Lower leg skin (tissue), 4 donors: ENCODE data around the gene HES1. TPM values are rescaled to one million over a fixed set of nuclear protein-coding genes. Genes with fewer than 3 reads are reported as not detected.
"Not testable (repeated sequence)": the region's sequence is repeated elsewhere in the genome, so short reads cannot be mapped to it uniquely, and the experiment has no call there.

Experiments used
- DNase-seq, 2 donors: peaks; one replicate each; pipeline ENCODE4 v3.0.0-alpha.2; 2019; ENCODE audit warnings: low spot score in 2 of 2
- H3K4me3 ChIP-seq: fragments of 200-600 bp; sonication (generic); 2 replicates; pipeline ENCODE4 v1.5.1; 2017; ENCODE audit warnings: mild to moderate bottlenecking, low read depth; ENCODE audit not compliant: poor library complexity, severe bottlenecking
- POLR2A ChIP-seq, 2 donors: fragments of 450-650 bp; IDR thresholded peaks; one replicate each; pipeline ENCODE4 v1.6.1; 2016 to 2017; ENCODE audit warnings: antibody characterized with exemption in 2 of 2, mild to moderate bottlenecking in 1 of 2, moderate library complexity in 1 of 2
- WGBS, 2 donors: methylation state at CpG; one replicate each; pipeline ENCODE4 v1.1.5; 2018; 5-methylcytosine and 5-hydroxymethylcytosine counted together
- intact Hi-C: fragments of 100-400 bp; cut with DNase I; formaldehyde crosslinking; loops from one replicate; pipeline ENCODE4 v1.15.0; 2023; ENCODE audit warnings: low total_unique reads
- total RNA-seq, 4 donors: library from RNA; depleted of rRNA; stranded (reverse); fragments of >200 nt; gene quantifications; one replicate each; pipeline ENCODE4 v1.1.0, GENCODE V29; 2016
- TF ChIP-seq, protein P1 (sequence below), 3 donors: fragments of 450-650 bp; IDR thresholded peaks; one replicate each; pipeline ENCODE4 v1.5.1; 2016; ENCODE audit warnings: antibody characterized with exemption in 3 of 3, mild to moderate bottlenecking in 3 of 3, moderate library complexity in 2 of 3

HES1 gene
- total RNA-seq, 4 donors from 2014 or later: 145 to 366 (median 315) TPM

DNA sequence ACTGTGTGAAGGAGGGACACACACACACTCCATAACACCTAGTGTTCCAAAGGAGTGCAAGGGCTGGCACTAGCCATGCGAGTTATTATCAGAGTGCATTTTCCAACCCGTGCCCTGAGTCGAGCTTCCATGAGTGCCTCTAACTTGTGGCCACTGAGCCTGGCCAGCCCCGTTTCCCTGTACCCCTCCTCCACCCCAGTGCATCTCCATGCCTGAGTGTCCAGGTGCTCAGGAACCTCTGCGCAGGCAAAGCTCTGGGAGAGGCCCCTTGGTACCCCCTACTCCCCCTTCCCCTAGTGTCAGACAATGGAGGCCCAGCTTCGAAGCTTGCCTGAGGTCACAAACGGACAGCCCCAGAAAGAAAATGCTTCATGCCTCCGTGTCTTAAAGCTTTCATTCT is 45.2 kb upstream of the HES1 start:
- DNase-seq: peak in 1 of 2 donors; percentile 81
- intact Hi-C loops: no loop called here
- H3K4me3 ChIP-seq: no peak overlapping the region
- WGBS, 2 donors: 92% methylated on average over 8 of the region's 8 CpGs
- TF ChIP-seq, protein P1, sequence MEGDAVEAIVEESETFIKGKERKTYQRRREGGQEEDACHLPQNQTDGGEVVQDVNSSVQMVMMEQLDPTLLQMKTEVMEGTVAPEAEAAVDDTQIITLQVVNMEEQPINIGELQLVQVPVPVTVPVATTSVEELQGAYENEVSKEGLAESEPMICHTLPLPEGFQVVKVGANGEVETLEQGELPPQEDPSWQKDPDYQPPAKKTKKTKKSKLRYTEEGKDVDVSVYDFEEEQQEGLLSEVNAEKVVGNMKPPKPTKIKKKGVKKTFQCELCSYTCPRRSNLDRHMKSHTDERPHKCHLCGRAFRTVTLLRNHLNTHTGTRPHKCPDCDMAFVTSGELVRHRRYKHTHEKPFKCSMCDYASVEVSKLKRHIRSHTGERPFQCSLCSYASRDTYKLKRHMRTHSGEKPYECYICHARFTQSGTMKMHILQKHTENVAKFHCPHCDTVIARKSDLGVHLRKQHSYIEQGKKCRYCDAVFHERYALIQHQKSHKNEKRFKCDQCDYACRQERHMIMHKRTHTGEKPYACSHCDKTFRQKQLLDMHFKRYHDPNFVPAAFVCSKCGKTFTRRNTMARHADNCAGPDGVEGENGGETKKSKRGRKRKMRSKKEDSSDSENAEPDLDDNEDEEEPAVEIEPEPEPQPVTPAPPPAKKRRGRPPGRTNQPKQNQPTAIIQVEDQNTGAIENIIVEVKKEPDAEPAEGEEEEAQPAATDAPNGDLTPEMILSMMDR (IDR thresholded peaks at IDR 0.05): no peak
- no peak for TF ChIP-seq POLR2A (IDR thresholded peaks at IDR 0.05)

DNA sequence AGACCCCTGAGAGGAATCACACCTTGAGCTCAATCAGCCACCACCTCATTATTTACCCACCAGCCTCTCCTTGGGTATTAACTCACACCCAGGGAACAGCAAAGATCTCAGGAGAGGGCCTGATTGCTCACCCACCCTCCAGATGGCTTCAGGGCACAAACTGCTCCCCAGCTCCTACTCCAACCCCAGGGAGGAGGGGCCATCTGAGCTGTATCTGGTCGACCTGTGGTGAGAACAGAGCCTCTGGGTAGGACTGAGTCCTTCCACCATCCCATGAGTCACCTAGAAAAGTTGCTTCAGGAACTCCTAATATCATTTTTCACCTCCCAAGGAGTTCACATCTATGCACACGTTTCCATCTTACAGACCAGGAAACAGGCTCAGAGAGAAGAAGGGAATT is 44.8 kb upstream of the HES1 start:
- H3K4me3 ChIP-seq: no peak overlapping the region
- intact Hi-C loops: no loop called here
- WGBS, 2 donors: 37 to 59% methylated on average over 2 of the region's 2 CpGs
- no peak for TF ChIP-seq POLR2A (IDR thresholded peaks at IDR 0.05)
- TF ChIP-seq, protein P1 (IDR thresholded peaks at IDR 0.05): no peak
- DNase-seq: peak in 1 of 2 donors; percentile 65

DNA sequence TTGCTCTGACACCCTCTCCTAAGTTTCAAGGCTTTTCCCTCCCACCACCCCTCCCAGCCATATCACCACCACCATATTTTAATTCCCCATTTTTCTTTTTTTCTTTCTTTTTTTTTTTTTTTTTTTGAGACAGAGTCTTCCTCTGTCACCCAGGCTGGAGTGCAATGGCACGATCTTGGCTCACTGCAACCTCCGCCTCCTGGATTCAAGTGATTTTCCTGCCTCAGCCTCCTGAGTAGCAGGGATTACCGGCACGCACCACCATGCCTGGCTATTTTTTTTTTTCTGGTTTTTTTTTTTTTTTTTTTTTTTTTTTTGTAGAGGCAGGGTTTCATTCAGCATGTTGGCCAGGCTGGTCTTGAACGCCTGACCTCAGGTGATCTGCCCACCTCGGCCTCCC is 44.1 kb upstream of the HES1 start:
- DNase-seq: peak in 1 of 2 donors; percentile 54
- H3K4me3 ChIP-seq, intact Hi-C loops: not testable (repeated sequence)
- WGBS, 2 donors: 92 to 97% methylated on average over 6 of the region's 6 CpGs

DNA sequence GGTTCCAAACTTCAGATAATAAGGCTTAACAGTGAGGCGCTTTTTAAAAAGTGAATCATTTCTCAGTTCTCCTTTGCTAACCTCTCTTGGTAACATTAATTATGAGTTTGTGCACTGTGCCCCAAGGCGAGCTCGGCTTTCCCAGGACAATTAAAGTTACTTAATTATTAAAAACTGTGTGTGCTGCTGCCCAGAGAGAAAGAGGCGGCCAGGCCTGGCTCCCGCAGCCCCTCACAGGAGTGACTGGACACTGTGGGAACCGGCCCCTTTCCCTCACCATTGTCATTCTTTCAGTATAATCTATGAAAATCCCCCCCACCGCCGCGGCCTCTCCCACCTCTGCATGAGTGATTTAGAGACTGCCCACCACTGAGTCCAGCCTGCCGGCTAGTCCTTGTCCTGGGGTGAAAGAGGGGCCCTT is 43.1 kb upstream of the HES1 start:
- no peak overlapping the region for H3K4me3 ChIP-seq
- no peak for DNase-seq
- intact Hi-C loops: no loop called here
- WGBS, 2 donors: 86 to 87% methylated on average over 10 of the region's 10 CpGs
- TF ChIP-seq POLR2A (IDR thresholded peaks at IDR 0.05): no peak
- TF ChIP-seq, protein P1 (IDR thresholded peaks at IDR 0.05): no peak

DNA sequence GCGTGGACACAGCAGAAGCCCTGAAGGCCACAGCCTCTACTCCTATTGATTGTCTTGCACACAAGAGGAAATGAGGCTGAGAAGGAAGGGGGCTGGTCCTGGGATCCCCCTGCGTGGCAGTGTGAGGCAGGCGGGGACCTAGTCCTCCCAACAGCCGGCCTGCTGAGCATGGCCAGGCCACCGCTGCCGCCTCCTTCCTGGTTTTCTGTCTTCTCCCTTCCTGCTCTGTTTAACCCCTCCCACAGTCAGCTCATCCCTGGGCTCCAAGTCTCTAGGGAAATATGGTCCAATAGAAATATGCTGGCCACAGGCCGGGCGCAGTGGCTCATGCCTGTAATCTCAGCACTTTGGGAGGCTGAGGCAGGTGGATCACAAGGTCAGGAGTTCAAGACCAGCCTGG is 42.1 kb upstream of the HES1 start:
- no peak for DNase-seq
- intact Hi-C loops: no loop called here
- TF ChIP-seq, protein P1 (IDR thresholded peaks at IDR 0.05): no peak
- no peak for TF ChIP-seq POLR2A (IDR thresholded peaks at IDR 0.05)
- WGBS, 2 donors: 89 to 91% methylated on average over 8 of the region's 8 CpGs
- no peak overlapping the region for H3K4me3 ChIP-seq

DNA sequence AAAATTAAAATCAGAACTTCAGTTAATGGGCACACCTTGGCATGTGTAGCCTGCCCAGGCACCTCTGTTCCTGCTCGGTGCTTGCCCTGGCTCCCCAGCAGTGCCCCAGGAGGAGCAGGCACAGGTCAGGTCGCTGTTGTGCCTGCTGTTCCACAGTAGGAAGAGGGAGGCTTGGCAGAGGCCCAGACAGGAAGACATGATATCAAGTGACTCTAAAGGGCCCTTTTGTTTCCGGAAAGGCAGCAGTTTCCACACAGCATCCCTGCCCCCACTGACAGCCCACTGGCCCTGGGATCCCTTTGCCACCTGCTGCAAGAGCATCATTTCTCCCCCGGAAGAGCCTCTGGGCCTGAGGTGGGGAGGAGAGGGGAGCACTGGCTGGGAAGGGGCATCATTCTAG is 40.5 kb upstream of the HES1 start:
- intact Hi-C loops: no loop called here
- TF ChIP-seq, protein P1 (IDR thresholded peaks at IDR 0.05): no peak
- TF ChIP-seq POLR2A (IDR thresholded peaks at IDR 0.05): no peak
- DNase-seq: peak; percentile 46 to 90
- no peak overlapping the region for H3K4me3 ChIP-seq
- WGBS, 2 donors: 58 to 63% methylated on average over 4 of the region's 4 CpGs
